GM12878 (cell line): ENCODE measurements around the gene NAV2. TPM values are rescaled to one million over a fixed set of nuclear protein-coding genes. Genes with fewer than 3 reads are reported as not detected.

Source experiments
- ATAC-seq: fragments of 200-7000 bp; cut with Tn5 transposase; 3 replicates; pipeline ENCODE4 v1.9.1; 2020; ENCODE audit warnings: mild to moderate bottlenecking, moderate library complexity
- BruUV-seq: library from RNA; stranded (reverse); fragments of 400-500 nt; replicated peaks from 2 replicates; lab custom pipeline; 2021; lab: Mats Ljungman, UMichigan
- CTCF ChIA-PET: fragments of 300-600 bp; sonication (Branson Sonifier 250); formaldehyde crosslinking; extraction: SDS; loops from one replicate; lab custom pipeline; 2021; ENCODE audit warnings: inconsistent platforms; lab: Yijun Ruan, JAX
- POLR2A ChIA-PET: fragments of 350-600 bp; formaldehyde crosslinking; extraction: SDS; loops from one replicate; lab custom pipeline; 2021; ENCODE audit warnings: inconsistent platforms; lab: Charles Lee
- RAD21 ChIA-PET: fragments of 300-600 bp; sonication (Branson Sonifier 250); formaldehyde crosslinking; loops from one replicate; lab custom pipeline; 2023; ENCODE audit warnings: antibody characterized with exemption; ENCODE audit not compliant: unreplicated experiment; lab: Charles Lee
- SMC1A ChIA-PET: fragments of 300-600 bp; sonication (Branson Sonifier 250); formaldehyde crosslinking; loops from one replicate; lab custom pipeline; 2023; ENCODE audit not compliant: unreplicated experiment, uncharacterized antibody; lab: Charles Lee
- DNase-seq: peaks from one replicate; pipeline ENCODE4 v3.0.0-alpha.2; 2011; ENCODE audit warnings: low read depth, low spot score
- FAIRE-seq: peaks from 3 replicates; lab custom pipeline; 2011; peaks lifted over from hg19 to GRCh38; lab: Jason Lieb, UNC
- H2AFZ ChIP-seq: 2 replicates; pipeline ENCODE4 v1.6.0; 2011; ENCODE audit warnings: low read depth, low read length, control low read depth; ENCODE audit not compliant: control insufficient read depth
- H3K27ac ChIP-seq: 2 replicates; pipeline ENCODE4 v1.5.1; 2011; ENCODE audit warnings: control low read depth; ENCODE audit not compliant: control insufficient read depth, insufficient read depth
- H3K27me3 ChIP-seq, 2 experiments: replicated peaks in 1 of 2; 2 replicates each; pipeline versions ENCODE4 v1.6.0 to v1.6.1; 2011; ENCODE audit warnings: low read length in 1 of 2; ENCODE audit not compliant: control insufficient read depth in 2 of 2, insufficient read depth in 2 of 2
- H3K36me3 ChIP-seq, 2 experiments: 2 replicates each; pipeline ENCODE4 v1.5.1; 2011; ENCODE audit warnings: low read length in 1 of 2; ENCODE audit not compliant: control insufficient read depth in 2 of 2, insufficient read depth in 2 of 2
- H3K4me1 ChIP-seq: 2 replicates; pipeline ENCODE4 v1.6.1; 2011; ENCODE audit warnings: mild to moderate bottlenecking, low read length, moderate library complexity, mixed read lengths; ENCODE audit not compliant: control insufficient read depth, insufficient read depth
- H3K4me2 ChIP-seq: 2 replicates; pipeline ENCODE4 v1.6.0; 2011; ENCODE audit warnings: control low read depth; ENCODE audit not compliant: control insufficient read depth, insufficient read depth
- H3K4me3 ChIP-seq: fragments of 200-600 bp; sonication (generic); 2 replicates; pipeline ENCODE4 v1.5.1; 2016
- H3K79me2 ChIP-seq: 2 replicates; pipeline ENCODE4 v1.6.0; 2011; ENCODE audit warnings: low read length; ENCODE audit not compliant: control insufficient read depth, insufficient read depth
- H3K9ac ChIP-seq: 2 replicates; pipeline ENCODE4 v1.8.0; 2011; ENCODE audit warnings: low read length, control low read depth, mixed read lengths; ENCODE audit not compliant: control insufficient read depth, insufficient read depth
- H3K9me3 ChIP-seq: replicated peaks from 3 replicates; pipeline ENCODE4 v1.5.1; 2011; ENCODE audit warnings: mild to moderate bottlenecking, low read length; ENCODE audit not compliant: control insufficient read depth, insufficient read depth
- H4K20me1 ChIP-seq: 2 replicates; pipeline ENCODE4 v1.6.0; 2011; ENCODE audit not compliant: control insufficient read depth, insufficient read depth
- CREM ChIP-seq: IDR thresholded peaks from 2 replicates; pipeline ENCODE4 v1.6.1; 2014; ENCODE audit warnings: antibody characterized with exemption, low read depth
- ELK1 ChIP-seq: IDR thresholded peaks from 2 replicates; pipeline ENCODE4 v1.6.1; 2012; ENCODE audit warnings: low read depth, low read length, improper control_type of control experiment
- ETV6 ChIP-seq, 2 experiments: fragments of 450-650 bp in 1 of 2; IDR thresholded peaks in 1 of 2; conservative IDR thresholded peaks in 1 of 2; 2 replicates each; pipeline ENCODE4 v1.6.1; 2014; ENCODE audit warnings: antibody characterized with exemption in 1 of 2, borderline replicate concordance in 1 of 2, low read depth in 1 of 2, mild to moderate bottlenecking in 1 of 2, moderate library complexity in 1 of 2
- HCFC1 ChIP-seq: fragments of 150-350 bp; IDR thresholded peaks from 2 replicates; pipeline ENCODE4 v1.6.1; 2014; ENCODE audit warnings: low read length
- HDAC6 ChIP-seq: fragments of 200-600 bp; sonication (generic); IDR thresholded peaks from one replicate; pipeline ENCODE4 v1.8.0; 2017; ENCODE audit warnings: antibody characterized with exemption; ENCODE audit not compliant: unreplicated experiment
- HDGF ChIP-seq: fragments of 450-650 bp; IDR thresholded peaks from 2 replicates; pipeline ENCODE4 v1.6.1; 2016; ENCODE audit warnings: antibody characterized with exemption
- HSF1 ChIP-seq: fragments of 150-350 bp; IDR thresholded peaks from 2 replicates; pipeline ENCODE4 v1.6.1; 2014; ENCODE audit warnings: mild to moderate bottlenecking, low read depth, low read length
- IKZF1 ChIP-seq: fragments of 450-650 bp; conservative IDR thresholded peaks from 2 replicates; pipeline ENCODE4 v1.6.1; 2017; ENCODE audit warnings: antibody characterized with exemption, mild to moderate bottlenecking
- JUNB ChIP-seq: IDR thresholded peaks from 2 replicates; pipeline ENCODE4 v1.6.1; 2016; ENCODE audit warnings: antibody characterized with exemption, mild to moderate bottlenecking
- KLF5 ChIP-seq: fragments of 450-650 bp; IDR thresholded peaks from 2 replicates; pipeline ENCODE4 v1.6.1; 2014; ENCODE audit warnings: mild to moderate bottlenecking; ENCODE audit not compliant: partially characterized antibody
- MEF2B ChIP-seq: fragments of 450-650 bp; IDR thresholded peaks from 2 replicates; pipeline ENCODE4 v1.6.1; 2018; ENCODE audit warnings: mild to moderate bottlenecking, moderate library complexity; ENCODE audit not compliant: partially characterized antibody, poor library complexity, severe bottlenecking
- MTA3 ChIP-seq: IDR thresholded peaks from 2 replicates; pipeline ENCODE4 v1.6.1; 2012; ENCODE audit warnings: low read length, inconsistent platforms, borderline replicate concordance
- NR2C2 ChIP-seq: IDR thresholded peaks from 2 replicates; pipeline ENCODE4 v1.6.1; 2011; ENCODE audit warnings: borderline replicate concordance, low read depth; ENCODE audit not compliant: control insufficient read depth, insufficient read length
- NR2F1 ChIP-seq: fragments of 450-650 bp; conservative IDR thresholded peaks from 2 replicates; pipeline ENCODE4 v1.6.1; 2017; ENCODE audit warnings: mild to moderate bottlenecking
- PBX3 ChIP-seq: IDR thresholded peaks from 2 replicates; pipeline ENCODE4 v1.6.1; 2011; ENCODE audit warnings: mild to moderate bottlenecking, low read depth, low read length, moderate library complexity; ENCODE audit not compliant: insufficient replicate concordance
- RFX5 ChIP-seq: IDR thresholded peaks from 2 replicates; pipeline ENCODE4 v1.6.1; 2011; ENCODE audit warnings: low read depth, low read length, improper control_type of control experiment
- SMARCA5 ChIP-seq: fragments of 450-650 bp; IDR thresholded peaks from 2 replicates; pipeline ENCODE4 v1.6.1; 2017; ENCODE audit warnings: mild to moderate bottlenecking
- SUPT20H ChIP-seq: IDR thresholded peaks from 2 replicates; pipeline ENCODE4 v1.6.1; 2011; ENCODE audit warnings: low read depth, mild to moderate bottlenecking, low read length, moderate library complexity, borderline replicate concordance; ENCODE audit not compliant: control insufficient read depth
- WRNIP1 ChIP-seq: IDR thresholded peaks from 2 replicates; pipeline ENCODE4 v1.6.1; 2011; ENCODE audit warnings: low read depth, low read length, improper control_type of control experiment, borderline replicate concordance
- ZNF622 ChIP-seq: fragments of 450-650 bp; IDR thresholded peaks from 2 replicates; pipeline ENCODE4 v1.6.1; 2017; ENCODE audit warnings: mild to moderate bottlenecking, inconsistent platforms
- ZZZ3 ChIP-seq: IDR thresholded peaks from 2 replicates; pipeline ENCODE4 v1.6.1; 2011; ENCODE audit warnings: low read depth; ENCODE audit not compliant: control insufficient read depth, insufficient read length
- WGBS: methylation state at CpG from one replicate; pipeline ENCODE4 v1.1.6; 2016; ENCODE audit warnings: low lambda C conversion rate; ENCODE audit not compliant: insufficient replicate concordance, insufficient coverage; ENCODE audit errors: missing lambda C conversion rate; 5-methylcytosine and 5-hydroxymethylcytosine counted together
- in situ Hi-C: fragments of 300-500 bp; cut with MboI; formaldehyde crosslinking; loops from 9 replicates; pipeline ENCODE4 v1.14.3; 2018; ENCODE audit warnings: mixed read lengths
- intact Hi-C: fragments of 100-400 bp; cut with micrococcal nuclease; formaldehyde crosslinking; loops from one replicate; pipeline ENCODE4 v1.14.2; 2022; ENCODE audit not compliant: unreplicated experiment
- polyA plus RNA-seq, 11 experiments: library from polyadenylated mRNA; depleted of rRNA in 4 of 11; unstranded in 6 of 11; stranded (reverse) in 5 of 11; fragments of >200 nt; fragmentation: Nextera tagmentation in 4 of 11; fragmentation: Illumina TruSeq in 1 of 11; extraction: Ambion mirVana in 4 of 11; extraction: Trizol in 1 of 11; gene quantifications; 1 replicate in 1 of 11; 2 replicates in 10 of 11; pipeline versions ENCODE4 v1.2.1 to v1.2.3, GENCODE V29; 2011 to 2016; ENCODE audit warnings: inconsistent platforms in 2 of 11, missing spikeins in 2 of 11, low read depth in 1 of 11
- total RNA-seq, 4 experiments: library from RNA; depleted of rRNA in 3 of 4; stranded (reverse); fragments of >200 nt in 3 of 4; fragmentation: Illumina TruSeq in 1 of 4; extraction: Trizol in 1 of 4; gene quantifications; 2 replicates each; pipeline versions ENCODE4 v1.2.1 to v1.2.3, GENCODE V29; 2013 to 2021

Gene NAV2
- total and polyA plus RNA-seq, 10 of the 15 experiments (the other 5 are each of a cell fraction or from before 2014, with no cell fraction given), result 0.35 to 6.1 (median 1.1) TPM

- TF ChIP-seq MTA3 (no peak), NR2C2 (no peak), NR2F1 (no peak)
These were observed 7.3 kb downstream of the NAV2 start (continued) for GRCh38 chr11:19719960-19720359.

GRCh38 chr11:19721176-19721575 is 8.5 kb downstream of the NAV2 start:
- WGBS, result 9% methylated on average over 2 of the region's 2 CpGs
- FAIRE-seq (no peak), DNase-seq (no peak), ATAC-seq (no peak)
- in situ Hi-C loops (no loop called here), intact Hi-C loops (no loop called here)
- BruUV-seq, result no TSS peak
- Histone ChIP-seq H3K4me3 (no peak overlapping the region), H3K4me1 (no peaks in the 10 kb centered on the region), H3K4me2 (no peak overlapping the region), H2AFZ (no peak overlapping the region), H3K9me3 (no peaks in the 10 kb centered on the region), H3K27me3 (peaks cover 0 to under 1% of the 10 kb centered on the region in 2 experiments; a peak in 2 of 4 replicates), H3K79me2 (no peaks in the 10 kb centered on the region), H3K27ac (no peak overlapping the region), H3K36me3 (no peaks in the 10 kb centered on the region), H4K20me1 (no peaks in the 10 kb centered on the region; the same call in 1 of the 2 replicates), H3K9ac (no peak overlapping the region)
- ChIA-PET SMC1A (interaction anchor here (0.9 kb wide), 1 partner anchor 56 kb away, joined by 3 read pairs; no protein-coding TSS in a partner anchor), POLR2A (no interaction called here), CTCF (interaction anchor here (1.4 kb wide), 1 partner anchor 22 kb away, joined by 3 read pairs; no protein-coding TSS in a partner anchor), RAD21 (interaction anchor here (1.1 kb wide), 1 partner anchor 18 kb away, joined by 3 read pairs; no protein-coding TSS in a partner anchor)
- TF ChIP-seq IKZF1 (no peak), ZNF622 (no peak), HDAC6 (no peak), JUNB (no peak), CREM (no peak), KLF5 (no peak), SMARCA5 (no peak), HSF1 (no peak), MEF2B (no peak), PBX3 (no peak), HCFC1 (no peak), RFX5 (no peak), SUPT20H (no peak), WRNIP1 (no peak), ETV6 (conservative IDR thresholded peaks at IDR 0.05 in 1 of 2, IDR thresholded peaks at IDR 0.05 in 1 of 2; ENCODE audit: borderline replicate concordance in 1 of 2, low read depth in 1 of 2) (no peak), ZZZ3 (no peak), HDGF (no peak), ELK1 (no peak)
